ENCODE data around the gene CACNA1B.

Gene CACNA1B

DNA sequence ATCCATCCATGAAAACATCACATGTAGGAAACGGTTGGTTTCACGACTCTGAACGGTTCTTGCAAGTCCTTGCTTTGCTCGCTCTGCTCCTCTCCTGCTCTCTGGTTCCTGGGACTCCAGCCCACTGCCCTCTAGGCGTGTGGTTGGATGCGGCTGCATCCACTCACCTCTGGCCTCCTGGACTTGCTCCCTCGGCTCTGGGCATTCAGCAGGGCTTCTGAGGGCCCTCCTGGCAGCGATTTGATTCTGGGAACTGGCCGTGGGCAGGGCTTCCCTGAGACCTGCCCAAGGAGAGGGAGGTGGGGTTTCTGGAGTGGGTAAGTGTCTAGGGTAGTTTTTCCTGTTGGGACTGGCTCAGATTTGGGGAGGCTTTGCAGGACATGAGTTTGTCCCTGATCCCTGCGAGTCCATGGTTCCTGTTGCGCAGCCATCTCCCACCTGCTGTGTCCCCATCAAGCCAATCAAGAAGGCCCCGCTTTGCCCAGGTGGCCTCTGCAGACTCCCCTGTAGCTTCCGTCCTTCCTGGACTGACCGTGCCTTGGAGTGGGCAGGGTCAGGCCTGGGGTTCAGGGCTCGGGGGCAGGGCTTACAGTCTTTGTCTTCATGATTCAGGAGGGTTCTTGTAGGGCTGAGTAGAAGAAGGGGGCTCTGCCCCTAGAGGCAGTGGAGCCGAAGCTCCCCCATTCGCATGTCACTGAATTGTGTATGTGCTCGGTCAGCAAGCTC, 192.3 kb downstream of the CACNA1B start:
- no peak for TF ChIP-seq CTCF (IDR thresholded peaks at IDR 0.05; ENCODE audit: low read depth, low read length, missing control alignments)
- no peak for DNase-seq (ENCODE audit: extremely low read depth, low read depth)

GRCh38 chr9:138070815-138071214, 193.2 kb downstream of the CACNA1B start:
- no peak for TF ChIP-seq CTCF (IDR thresholded peaks at IDR 0.05; ENCODE audit: low read depth, low read length, missing control alignments)
- DNase-seq (ENCODE audit: extremely low read depth, low read depth) = no peak
- H3K4me3 ChIP-seq (replicated peaks; ENCODE audit: low read depth, low read length) = no peak overlapping the region

More for the DNA sequence above, 192.3 kb downstream of the CACNA1B start:
- H3K4me3 ChIP-seq (replicated peaks; ENCODE audit: low read depth, low read length) = no peak overlapping the region

GRCh38 chr9:138071292-138071691, 193.7 kb downstream of the CACNA1B start:
- no peak overlapping the region for H3K4me3 ChIP-seq (replicated peaks; ENCODE audit: low read depth, low read length)
- no peak for DNase-seq (ENCODE audit: extremely low read depth, low read depth)
- no peak for TF ChIP-seq CTCF (IDR thresholded peaks at IDR 0.05; ENCODE audit: low read depth, low read length, missing control alignments)

- no peak overlapping the region for H3K4me3 ChIP-seq (replicated peaks; ENCODE audit: low read depth, low read length)
- DNase-seq (ENCODE audit: extremely low read depth, low read depth) = no peak
- no peak for TF ChIP-seq CTCF (IDR thresholded peaks at IDR 0.05; ENCODE audit: low read depth, low read length, missing control alignments)
These were observed 194.1 kb downstream of the CACNA1B start for GRCh38 chr9:138071731-138072130.

DNA sequence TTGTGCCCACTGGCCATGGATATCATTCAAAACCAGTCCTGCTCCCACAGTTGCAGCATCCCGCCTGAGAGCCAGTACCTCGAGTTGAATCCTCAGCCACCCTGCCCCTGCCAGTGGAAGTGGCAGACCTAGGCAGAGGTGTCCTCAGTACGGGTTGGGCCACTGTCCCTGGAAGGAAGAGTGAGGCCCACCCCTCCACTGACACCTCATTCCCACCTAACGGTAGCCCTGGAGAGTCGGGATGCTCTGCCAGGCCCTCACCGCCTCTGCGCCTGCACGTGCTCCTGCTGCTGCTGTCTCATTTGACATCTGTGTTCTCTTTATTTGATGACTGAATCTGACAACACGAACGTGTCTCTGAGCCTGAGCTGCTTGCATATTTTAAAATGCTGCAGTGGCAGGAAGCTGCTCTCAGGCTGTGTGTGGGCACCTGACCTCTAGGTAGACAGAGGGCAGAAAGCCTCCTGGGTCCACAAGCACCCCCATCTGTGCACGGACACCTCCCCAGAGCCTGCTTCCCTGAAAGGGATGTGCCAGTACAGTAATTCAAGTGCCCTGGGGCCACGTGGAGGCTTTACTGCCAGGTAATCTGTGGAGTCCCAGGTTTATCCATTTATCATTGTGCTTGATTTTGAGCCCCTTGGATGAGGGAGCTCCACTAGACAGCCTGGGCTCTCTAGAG, 194.7 kb downstream of the CACNA1B start:
- H3K4me3 ChIP-seq (replicated peaks; ENCODE audit: low read depth, low read length) = no peak overlapping the region
- no peak for TF ChIP-seq CTCF (IDR thresholded peaks at IDR 0.05; ENCODE audit: low read depth, low read length, missing control alignments)
- no peak for DNase-seq (ENCODE audit: extremely low read depth, low read depth)

GRCh38 chr9:138072897-138073296, 195.3 kb downstream of the CACNA1B start:
- no peak overlapping the region for H3K4me3 ChIP-seq (replicated peaks; ENCODE audit: low read depth, low read length)
- no peak for DNase-seq (ENCODE audit: extremely low read depth, low read depth)
- TF ChIP-seq CTCF (IDR thresholded peaks at IDR 0.05; ENCODE audit: low read depth, low read length, missing control alignments) = no peak
